ENCODE data around the gene SLBP. TPM values are rescaled to one million over a fixed set of nuclear protein-coding genes. Genes with fewer than 3 reads are reported as not detected.
"Not testable (repeated sequence)": the region's sequence is repeated elsewhere in the genome, so short reads cannot be mapped to it uniquely, and the experiment has no call there.

SLBP gene
- total RNA-seq, 2 experiments from 2014 or later = 133 to 137 TPM

DNA sequence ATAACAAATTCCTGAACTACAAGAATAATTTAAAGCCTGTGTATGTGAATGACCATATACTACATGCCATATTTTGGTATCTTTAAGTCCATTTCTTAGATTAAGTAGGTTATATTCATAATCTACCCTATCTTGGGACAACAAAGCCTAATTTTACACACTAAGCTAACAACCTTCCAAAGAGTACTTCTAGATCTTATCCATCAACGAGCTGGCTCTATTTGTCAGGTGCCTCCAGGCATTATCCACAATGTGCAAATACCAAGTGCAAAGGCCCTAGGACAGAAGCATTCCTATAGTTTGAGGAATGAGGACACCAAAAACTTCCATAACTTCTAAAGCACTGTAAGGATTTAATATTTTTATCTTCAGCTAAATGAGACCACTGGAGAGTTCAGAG, 3.5 kb downstream of the SLBP start:
- H3K4me1 Mint-ChIP-seq = peaks cover 63% of the 10 kb centered on the region
- no peak for DNase-seq
- H3K27ac Mint-ChIP-seq = peak overlapping the region; percentile 32
- no peaks in the 10 kb centered on the region for H3K9me3 Mint-ChIP-seq (ENCODE audit: low read depth)
- CTCF ChIA-PET = interaction anchor here (0.6 to 12.3 kb wide), 6 partner anchors 9 to 147 kb away, joined by 3 to 144 read pairs (median 12); partner anchors contain the start of genes LETM1, TACC3 and TMEM129
- H3K36me3 Mint-ChIP-seq = peaks cover 59% of the 10 kb centered on the region
- no peak for ATAC-seq
- H3K27me3 Mint-ChIP-seq = no peaks in the 10 kb centered on the region
- peak overlapping the region; percentile 41 for H3K4me3 Mint-ChIP-seq

DNA sequence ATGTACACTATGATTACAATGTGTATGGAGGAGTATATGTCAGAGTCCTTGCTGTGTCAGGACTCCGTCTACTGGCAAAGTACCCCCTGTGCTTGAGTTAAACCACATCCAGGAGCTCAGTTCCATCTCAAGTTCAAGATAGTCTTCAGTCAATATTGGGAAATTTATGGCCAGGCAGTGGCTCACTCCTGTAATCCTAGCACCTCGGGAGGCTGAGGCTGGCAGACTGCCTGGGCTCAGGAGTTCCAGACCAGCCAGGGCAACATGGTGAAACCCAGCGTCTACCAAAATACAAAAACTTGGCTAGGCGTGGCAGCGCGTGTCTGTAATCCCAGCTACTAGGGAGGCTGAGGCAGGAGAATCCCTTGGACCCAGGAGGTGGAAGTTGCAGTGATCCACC, 5.8 kb downstream of the SLBP start:
- H3K27ac Mint-ChIP-seq = no peak overlapping the region
- H3K27me3 Mint-ChIP-seq = no peaks in the 10 kb centered on the region
- H3K36me3 Mint-ChIP-seq = peaks cover 65% of the 10 kb centered on the region
- no peak for ATAC-seq
- peaks cover 74% of the 10 kb centered on the region for H3K4me1 Mint-ChIP-seq
- no peak for DNase-seq
- CTCF ChIA-PET = interaction anchor here (2.0 to 12.3 kb wide), 2 partner anchors 12 to 193 kb away, joined by 4 to 144 read pairs; no protein-coding TSS in a partner anchor
- no peak overlapping the region for H3K4me3 Mint-ChIP-seq
- H3K9me3 Mint-ChIP-seq (ENCODE audit: low read depth) = no peaks in the 10 kb centered on the region

DNA sequence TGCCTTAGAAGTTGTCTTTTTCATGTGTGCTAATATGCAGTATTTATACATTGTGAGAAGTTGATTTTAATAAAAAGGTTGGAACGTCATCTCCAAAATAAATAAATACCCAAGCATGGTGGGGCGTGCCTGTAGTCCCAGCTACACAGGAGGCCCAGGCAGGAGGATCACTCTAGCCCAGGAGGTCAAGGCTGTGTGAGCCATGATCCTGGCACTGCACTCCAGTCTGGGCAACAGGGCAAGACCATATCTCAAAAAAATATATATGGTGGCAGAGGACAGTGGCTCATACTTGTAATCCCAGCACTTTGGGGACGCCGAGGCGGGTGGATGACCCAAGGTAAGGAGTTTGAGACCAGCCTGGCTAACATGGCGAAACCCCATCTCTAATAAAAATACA, 6.4 kb downstream of the SLBP start:
- ATAC-seq (no peak), DNase-seq (no peak)
- CTCF ChIA-PET = interaction anchor here (12.3 kb wide), 1 partner anchor 11 kb away, joined by 144 read pairs; no protein-coding TSS in a partner anchor
- Mint-ChIP-seq H3K4me3 (no peak overlapping the region), H3K27me3 (no peaks in the 10 kb centered on the region), H3K4me1 (peaks cover 70% of the 10 kb centered on the region), H3K36me3 (peaks cover 61% of the 10 kb centered on the region), H3K27ac (no peak overlapping the region), H3K9me3 (ENCODE audit: low read depth) (no peaks in the 10 kb centered on the region)

DNA sequence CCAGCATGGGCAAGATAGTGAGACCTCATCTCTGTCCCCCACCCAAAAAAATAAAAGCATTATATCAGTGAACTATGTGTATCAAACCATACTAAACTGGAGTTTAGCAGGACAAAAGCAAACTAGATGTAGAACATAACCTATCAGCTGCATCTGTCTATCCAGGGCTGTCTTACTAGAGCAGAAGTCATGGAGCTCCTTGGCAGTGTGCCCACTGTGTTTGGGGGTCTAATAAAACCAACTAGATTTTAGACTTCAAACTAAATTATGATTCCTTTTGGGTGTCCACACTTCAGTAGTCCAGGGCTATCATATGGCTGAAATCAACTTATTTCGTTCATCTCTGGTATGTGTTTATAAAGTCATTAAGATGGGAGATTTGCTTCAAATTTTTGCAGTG, 8.3 kb downstream of the SLBP start:
- CTCF ChIA-PET = interaction anchor here (1.1 to 12.3 kb wide), 2 partner anchors 9 to 17 kb away, joined by 3 to 144 read pairs; partner anchors contain the start of genes TACC3 and TMEM129
- Mint-ChIP-seq H3K27me3 (no peaks in the 10 kb centered on the region), H3K27ac (peak overlapping the region; percentile 33), H3K4me3 (no peak overlapping the region), H3K9me3 (ENCODE audit: low read depth) (no peaks in the 10 kb centered on the region), H3K36me3 (peaks cover 63% of the 10 kb centered on the region), H3K4me1 (peaks cover 56% of the 10 kb centered on the region)
- ATAC-seq (no peak), DNase-seq (no peak)

DNA sequence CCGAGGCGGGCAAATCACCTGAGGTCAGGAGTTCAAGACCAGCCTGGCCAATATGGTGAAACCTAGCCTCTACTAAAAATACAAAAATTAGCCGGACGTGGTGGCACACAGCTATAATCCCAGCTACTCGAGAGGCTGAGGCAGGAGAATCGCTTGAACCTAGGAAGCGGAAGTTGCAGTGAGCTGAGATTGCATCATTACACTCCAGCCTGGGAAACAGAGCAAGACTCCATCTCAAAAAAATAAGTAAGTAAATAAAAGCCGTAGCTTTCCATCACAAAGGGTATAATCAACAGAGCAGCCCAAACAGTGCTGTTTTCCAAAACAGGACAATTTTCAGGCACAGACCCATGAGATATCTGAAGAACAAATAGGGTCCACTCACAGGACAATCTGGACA, 10.4 kb downstream of the SLBP start:
- not testable (repeated sequence) for H3K4me3 Mint-ChIP-seq; H3K27ac Mint-ChIP-seq; H3K9me3 Mint-ChIP-seq (ENCODE audit: low read depth); H3K27me3 Mint-ChIP-seq; DNase-seq; ATAC-seq
- CTCF ChIA-PET = interaction anchor here (1.3 to 11.5 kb wide), 2 partner anchors 8 to 23 kb away, joined by 7 to 278 read pairs; partner anchors contain the start of genes TACC3 and TMEM129
- H3K36me3 Mint-ChIP-seq = peaks cover 61% of the 10 kb centered on the region
- peaks cover 45% of the 10 kb centered on the region for H3K4me1 Mint-ChIP-seq

DNA sequence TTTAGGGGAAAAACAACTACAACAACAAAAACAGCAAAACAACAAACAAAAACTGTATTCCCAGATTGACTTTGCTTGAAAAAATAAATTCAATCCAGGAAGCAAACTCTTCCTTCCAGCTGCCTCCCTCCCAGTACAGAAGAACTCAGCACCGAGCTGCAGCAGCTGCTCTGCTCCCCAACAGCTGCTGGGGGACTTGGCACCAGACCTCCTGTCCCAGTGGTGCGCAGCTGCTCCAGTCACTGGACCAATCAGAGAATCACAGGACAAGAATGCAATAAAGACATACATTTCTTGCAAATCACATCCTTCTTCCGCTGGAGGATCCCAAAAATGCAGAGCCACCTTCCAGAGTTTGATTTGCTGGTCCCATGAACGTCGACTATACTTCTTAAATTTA, 16.2 kb downstream of the SLBP start:
- peaks cover 59% of the 10 kb centered on the region for H3K36me3 Mint-ChIP-seq
- H3K4me3 Mint-ChIP-seq = no peak overlapping the region
- CTCF ChIA-PET = interaction anchor here (0.7 to 11.5 kb wide), 4 partner anchors 13 to 57 kb away, joined by 3 to 278 read pairs (median 74); partner anchors contain the start of genes SLBP, TACC3 and TMEM129
- no peak overlapping the region for H3K27ac Mint-ChIP-seq
- H3K4me1 Mint-ChIP-seq = peaks cover 10% of the 10 kb centered on the region
- no peaks in the 10 kb centered on the region for H3K27me3 Mint-ChIP-seq
- DNase-seq = no peak
- ATAC-seq = no peak
- H3K9me3 Mint-ChIP-seq (ENCODE audit: low read depth) = no peaks in the 10 kb centered on the region

GRCh38 chr4:1693131-1693896, 18.8 kb downstream of the SLBP start:
- no peaks in the 10 kb centered on the region for H3K9me3 Mint-ChIP-seq (ENCODE audit: low read depth)
- CTCF ChIA-PET = interaction anchor here (0.7 to 11.5 kb wide), 25 partner anchors 9 to 265 kb away, joined by 3 to 278 read pairs (median 4); partner anchors contain the start of genes FAM53A, SLBP, TACC3 and TMEM129

DNA sequence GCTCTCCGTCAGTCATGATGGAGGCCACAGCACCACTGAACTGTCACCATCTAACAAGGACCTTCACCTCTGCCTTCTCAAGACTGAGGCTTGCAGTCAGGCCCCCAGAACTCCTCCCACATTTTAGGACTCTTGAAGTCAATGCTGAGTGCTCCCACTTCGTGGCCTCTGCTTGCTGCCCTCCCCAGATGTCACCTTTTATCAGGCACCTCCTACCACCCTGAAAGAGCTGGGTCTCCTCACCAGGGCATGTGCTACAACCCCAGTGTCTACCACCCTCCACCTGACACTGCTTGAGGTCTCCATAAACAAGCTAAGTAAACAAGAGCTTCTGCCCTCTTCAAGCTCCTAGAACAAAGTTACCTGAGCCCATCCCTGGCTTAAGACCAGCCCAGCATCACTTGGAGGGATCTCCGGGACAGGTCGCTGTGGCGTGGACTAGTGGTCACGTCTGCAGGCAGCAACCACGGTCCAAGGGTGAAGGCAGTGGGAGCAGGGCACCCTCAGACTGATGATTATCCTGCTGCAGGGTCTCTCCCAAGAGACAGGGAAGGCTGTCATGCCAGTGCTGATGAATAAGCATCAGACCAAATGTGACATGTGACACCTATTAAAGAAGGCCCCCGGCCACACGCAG, 20.3 kb downstream of the SLBP start:
- CTCF ChIA-PET = interaction anchor here (1.0 to 11.5 kb wide), 3 partner anchors 17 to 57 kb away, joined by 3 to 278 read pairs (median 144); partner anchors contain the start of genes SLBP, TACC3 and TMEM129
- DNase-seq = no peak
- H3K27ac Mint-ChIP-seq = no peak overlapping the region
- no peak for ATAC-seq
- peaks cover 49% of the 10 kb centered on the region for H3K36me3 Mint-ChIP-seq
- no peaks in the 10 kb centered on the region for H3K9me3 Mint-ChIP-seq (ENCODE audit: low read depth)
- H3K4me1 Mint-ChIP-seq = peaks cover 4% of the 10 kb centered on the region
- no peak overlapping the region for H3K4me3 Mint-ChIP-seq
- H3K27me3 Mint-ChIP-seq = no peaks in the 10 kb centered on the region

More at GRCh38 chr4:1693131-1693896, 18.8 kb downstream of the SLBP start:
- Mint-ChIP-seq H3K4me3 (no peak overlapping the region), H3K4me1 (peaks cover 4% of the 10 kb centered on the region), H3K27me3 (no peaks in the 10 kb centered on the region), H3K36me3 (peaks cover 56% of the 10 kb centered on the region), H3K27ac (peak overlapping the region; percentile 74)
- peak; percentile 82 for DNase-seq
- peak; percentile 93 for ATAC-seq

- Mint-ChIP-seq H3K9me3 (ENCODE audit: low read depth) (no peaks in the 10 kb centered on the region), H3K4me3 (no peak overlapping the region), H3K36me3 (peaks cover 42% of the 10 kb centered on the region), H3K27me3 (no peaks in the 10 kb centered on the region), H3K27ac (no peak overlapping the region), H3K4me1 (peaks cover 4% of the 10 kb centered on the region)
- no peak for DNase-seq
- ATAC-seq = no peak
- CTCF ChIA-PET = interaction anchor here (11.5 kb wide), 1 partner anchor 34 kb away, joined by 278 read pairs; the partner anchor contains the start of genes TACC3 and TMEM129
These were observed 21.4 kb downstream of the SLBP start for GRCh38 chr4:1690698-1691097.

- CTCF ChIA-PET = no interaction called here
- no peak for ATAC-seq
- no peak overlapping the region for H3K4me3 Mint-ChIP-seq
- peaks cover 19% of the 10 kb centered on the region for H3K36me3 Mint-ChIP-seq
- peaks cover 13% of the 10 kb centered on the region for H3K27me3 Mint-ChIP-seq
- peaks cover 9% of the 10 kb centered on the region for H3K4me1 Mint-ChIP-seq
- DNase-seq = no peak
- no peak overlapping the region for H3K27ac Mint-ChIP-seq
- H3K9me3 Mint-ChIP-seq (ENCODE audit: low read depth) = no peaks in the 10 kb centered on the region
These were observed 25.6 kb downstream of the SLBP start for GRCh38 chr4:1686440-1687036.

DNA sequence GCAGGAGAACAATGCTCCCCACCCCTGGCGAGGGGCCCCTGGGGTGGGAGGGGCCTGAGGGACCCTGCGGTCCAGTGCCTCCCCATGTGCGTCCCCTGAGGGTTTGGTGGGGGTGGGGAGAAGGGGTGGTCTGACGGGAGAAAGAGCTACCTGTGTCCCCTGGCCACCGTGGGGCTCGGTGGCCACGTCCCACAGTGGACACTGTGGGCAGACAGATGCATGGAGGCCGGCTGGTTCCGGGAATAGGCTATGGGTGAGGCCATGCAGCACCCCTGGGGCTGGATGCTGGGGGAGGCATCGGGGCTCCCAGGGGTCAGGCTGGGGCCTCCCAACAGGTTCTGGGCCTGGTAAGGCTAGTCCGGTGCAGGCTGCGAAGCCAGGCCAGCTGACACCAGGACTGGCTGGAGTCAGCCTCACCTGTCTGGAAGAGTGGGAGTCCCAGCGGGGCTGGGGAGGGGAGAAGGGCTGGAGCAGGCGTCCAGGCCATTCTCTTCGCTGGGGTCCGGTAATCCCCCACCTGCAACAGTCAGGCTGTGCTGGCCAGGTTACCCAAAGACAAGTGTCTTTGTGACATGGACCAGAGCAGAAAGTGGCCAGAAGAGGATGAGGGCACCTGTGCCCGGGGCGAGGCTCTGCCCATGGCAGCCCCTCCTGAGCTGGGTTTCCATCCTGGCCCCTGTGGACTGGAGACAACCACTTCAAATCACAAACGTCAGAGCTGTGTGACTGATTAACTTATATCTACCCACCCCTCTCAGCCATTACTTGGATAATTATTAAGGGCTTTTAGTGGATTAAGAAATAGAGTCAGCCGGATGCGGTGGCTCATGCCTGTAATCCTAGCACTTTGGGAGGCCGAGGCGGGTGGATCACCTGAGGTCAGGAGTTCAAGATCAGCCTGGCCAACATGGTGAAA, 26.6 kb downstream of the SLBP start:
- Mint-ChIP-seq H3K36me3 (peaks cover 11% of the 10 kb centered on the region), H3K4me3 (peak overlapping the region; percentile 48), H3K27me3 (peaks cover 13% of the 10 kb centered on the region), H3K9me3 (ENCODE audit: low read depth) (no peaks in the 10 kb centered on the region), H3K27ac (no peak overlapping the region), H3K4me1 (peaks cover 9% of the 10 kb centered on the region)
- CTCF ChIA-PET = no interaction called here
- peak; percentile 46 for DNase-seq
- no peak for ATAC-seq

DNA sequence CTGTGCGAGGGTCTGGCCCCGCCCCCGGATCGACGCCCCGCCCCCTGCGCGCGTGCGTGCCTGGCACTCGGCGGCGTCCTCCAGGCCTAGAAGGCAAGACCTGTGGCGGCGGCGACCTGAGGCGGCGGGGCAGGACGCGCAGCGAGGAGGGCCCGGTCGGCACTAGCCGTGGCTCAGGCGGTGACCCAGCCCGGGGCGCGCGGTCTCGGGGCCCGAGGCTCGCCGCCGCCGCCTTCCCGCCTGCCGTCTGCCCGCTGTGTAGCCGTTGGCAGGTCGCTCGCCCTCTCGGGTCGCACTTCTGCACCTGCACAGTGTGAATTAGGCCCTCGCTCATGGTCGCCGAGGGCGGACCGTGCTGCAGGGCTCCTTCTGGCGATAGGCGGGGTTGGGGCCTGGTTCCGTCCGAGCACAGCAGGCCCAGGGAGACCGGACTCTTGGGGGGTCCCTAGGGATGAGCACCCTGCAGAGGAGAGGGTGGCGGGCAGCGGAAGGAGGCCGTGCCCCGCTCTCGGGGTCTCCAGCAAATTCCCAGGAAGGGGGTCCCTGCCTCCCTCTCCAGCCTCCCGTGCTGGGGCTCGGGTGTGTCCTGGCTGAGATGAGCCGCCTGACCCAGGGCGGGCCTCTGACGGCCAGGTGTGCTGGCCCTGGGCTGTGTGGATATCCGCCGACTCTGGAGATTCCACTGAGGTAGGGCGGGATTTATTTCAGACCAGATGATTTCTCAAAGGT, 27.4 kb downstream of the SLBP start:
- Mint-ChIP-seq H3K9me3 (ENCODE audit: low read depth) (no peaks in the 10 kb centered on the region), H3K4me3 (peak overlapping the region; percentile 48), H3K36me3 (peaks cover 7% of the 10 kb centered on the region), H3K27ac (no peak overlapping the region), H3K4me1 (peaks cover 9% of the 10 kb centered on the region), H3K27me3 (peaks cover 13% of the 10 kb centered on the region)
- no peak for ATAC-seq
- CTCF ChIA-PET = interaction anchor here (2.1 kb wide), 1 partner anchor 9 kb away, joined by 11 read pairs; no protein-coding TSS in a partner anchor
- DNase-seq = peak; percentile 93

Measured in activated CD8-positive, alpha-beta memory T cell treated with anti-CD3 and anti-CD28 coated beads, Interleukin-2, amount 10 ng/mL, durations not matched to agents 7 days and 5 days (primary cell).